CD8-positive, alpha-beta memory T cell (primary cell): ENCODE results near the gene C1QTNF1. TPM values are rescaled to one million over a fixed set of nuclear protein-coding genes. Genes with fewer than 3 reads are reported as not detected.
"Not testable (repeated sequence)": the region's sequence is repeated elsewhere in the genome, so short reads cannot be mapped to it uniquely, and the experiment has no call there.

Experiments used
- CTCF ChIA-PET: fragments of 350-600 bp; sonication (Branson Sonifier 250); formaldehyde crosslinking; loops from one replicate; lab custom pipeline; 2021; ENCODE audit warnings: antibody characterized with exemption; lab: Charles Lee
- POLR2A ChIA-PET: fragments of 350-600 bp; sonication (Branson Sonifier 250); formaldehyde crosslinking; loops from one replicate; lab custom pipeline; 2021; ENCODE audit warnings: antibody characterized with exemption; lab: Charles Lee
- DNase-seq, 5 donors: peaks; one replicate each; pipeline versions ENCODE4 v3.0.0 to v3.0.0-alpha.2; 2020 to 2022; ENCODE audit warnings: mixed read lengths in 1 of 5
- H3K27ac ChIP-seq: one replicate; pipeline ENCODE4 v1.7.0; 2013; ENCODE audit warnings: low read depth, mild to moderate bottlenecking, low read length, moderate library complexity
- H3K27me3 ChIP-seq: 2 replicates; pipeline ENCODE4 v1.7.0; 2013; ENCODE audit warnings: low read length, mild to moderate bottlenecking; ENCODE audit not compliant: insufficient read depth, poor library complexity, severe bottlenecking
- H3K36me3 ChIP-seq: 2 replicates; pipeline ENCODE4 v1.7.0; 2013; ENCODE audit warnings: mild to moderate bottlenecking, low read length, moderate library complexity; ENCODE audit not compliant: insufficient read depth
- H3K4me1 ChIP-seq: 2 replicates; pipeline ENCODE4 v1.7.0; 2013; ENCODE audit warnings: mild to moderate bottlenecking, low read length, moderate library complexity; ENCODE audit not compliant: insufficient read depth
- H3K4me3 ChIP-seq: 2 replicates; pipeline ENCODE4 v1.7.0; 2013; ENCODE audit warnings: mild to moderate bottlenecking, low read length
- H3K9me3 ChIP-seq: 2 replicates; pipeline ENCODE4 v1.7.0; 2013; ENCODE audit warnings: mild to moderate bottlenecking, low read length
- H3K27ac Mint-ChIP-seq, 8 donors: one replicate each; pipeline ENCODE4 v1.8.0; 2020 to 2021; ENCODE audit warnings: mixed read lengths in 8 of 8, mild to moderate bottlenecking in 6 of 8, inconsistent platforms in 3 of 8, moderate library complexity in 3 of 8
- H3K27me3 Mint-ChIP-seq, 2 donors: one replicate each; pipeline ENCODE4 v1.8.0; 2020 to 2021; ENCODE audit warnings: mixed read lengths in 2 of 2, mild to moderate bottlenecking in 1 of 2, moderate library complexity in 1 of 2
- H3K36me3 Mint-ChIP-seq, 3 donors: one replicate each; pipeline ENCODE4 v1.8.0; 2020 to 2021; ENCODE audit warnings: mixed read lengths in 3 of 3, inconsistent platforms in 1 of 3, mild to moderate bottlenecking in 1 of 3
- H3K4me1 Mint-ChIP-seq, 3 donors: one replicate each; pipeline ENCODE4 v1.8.0; 2020 to 2021; ENCODE audit warnings: mixed read lengths in 3 of 3, inconsistent platforms in 1 of 3, mild to moderate bottlenecking in 1 of 3
- H3K4me3 Mint-ChIP-seq, 7 donors: one replicate each; pipeline ENCODE4 v1.8.0; 2020 to 2021; ENCODE audit warnings: mixed read lengths in 7 of 7, mild to moderate bottlenecking in 6 of 7, moderate library complexity in 4 of 7, inconsistent platforms in 2 of 7
- H3K9me3 Mint-ChIP-seq, 5 donors: one replicate each; pipeline ENCODE4 v1.8.0; 2020 to 2022; ENCODE audit warnings: mixed read lengths in 5 of 5, mild to moderate bottlenecking in 3 of 5, moderate library complexity in 2 of 5, inconsistent platforms in 1 of 5
- polyA plus RNA-seq: library from polyadenylated mRNA; unstranded; fragments of 300-500 nt; fragmentation: Illumina TruSeq; gene quantifications from one replicate; pipeline ENCODE4 v1.2.3, GENCODE V29; 2021
- total RNA-seq, 2 experiments: library from RNA; stranded (reverse); gene quantifications; one replicate each; pipeline ENCODE4 v1.2.3, GENCODE V29; 2021

C1QTNF1 gene
- total and polyA plus RNA-seq, 3 experiments from 2014 or later, result 0.22 TPM; not detected in 2

- Histone ChIP-seq H3K27ac (no peak overlapping the region), H3K4me1 (peaks cover 4% of the 10 kb centered on the region), H3K4me3 (no peak overlapping the region), H3K36me3 (no peaks in the 10 kb centered on the region), H3K27me3 (peaks cover 11% of the 10 kb centered on the region), H3K9me3 (no peaks in the 10 kb centered on the region)
- H3K4me3 Mint-ChIP-seq, result peak overlapping the region in 2 of 7 donors; percentile 26 to 40
- H3K4me1 Mint-ChIP-seq, result peaks cover 8 to 12% (median 9%) of the 10 kb centered on the region in 3 donors
- ChIA-PET POLR2A (no interaction called here), CTCF (interaction anchor here (0.6 to 2.3 kb wide), 3 partner anchors 10 to 1076 kb away, joined by 3 to 6 read pairs (median 3); no protein-coding TSS in a partner anchor)
- no peak for DNase-seq
- H3K27me3 Mint-ChIP-seq, result peaks cover 19 to 57% of the 10 kb centered on the region in 2 donors
- H3K9me3 Mint-ChIP-seq, result no peaks in the 10 kb centered on the region
- H3K27ac Mint-ChIP-seq, result peak overlapping the region in 2 of 8 donors; percentile 31 to 72
- no peaks in the 10 kb centered on the region for H3K36me3 Mint-ChIP-seq
These were observed 2.7 kb downstream of the C1QTNF1 start for GRCh38 chr17:79026376-79027273.

GRCh38 chr17:79027274-79027924 lies 3.4 kb downstream of the C1QTNF1 start:
- ChIA-PET CTCF (interaction anchor here (2.3 kb wide), 1 partner anchor 18 kb away, joined by 6 read pairs; no protein-coding TSS in a partner anchor), POLR2A (no interaction called here)
- Histone ChIP-seq H3K4me3 (no peak overlapping the region), H3K27me3 (peaks cover 14% of the 10 kb centered on the region), H3K9me3 (no peaks in the 10 kb centered on the region), H3K4me1 (peaks cover 4% of the 10 kb centered on the region), H3K27ac (no peak overlapping the region), H3K36me3 (no peaks in the 10 kb centered on the region)
- Mint-ChIP-seq H3K4me1 (peaks cover 8 to 12% (median 9%) of the 10 kb centered on the region in 3 donors), H3K36me3 (no peaks in the 10 kb centered on the region), H3K4me3 (no peak overlapping the region), H3K27ac (no peak overlapping the region), H3K27me3 (peaks cover 22 to 64% of the 10 kb centered on the region in 2 donors), H3K9me3 (no peaks in the 10 kb centered on the region)
- DNase-seq, result no peak

GRCh38 chr17:79027925-79028491 lies 4.0 kb downstream of the C1QTNF1 start:
- Mint-ChIP-seq H3K9me3 (no peaks in the 10 kb centered on the region), H3K36me3 (no peaks in the 10 kb centered on the region), H3K27ac (no peak overlapping the region), H3K4me1 (peaks cover 8 to 12% (median 9%) of the 10 kb centered on the region in 3 donors), H3K4me3 (no peak overlapping the region), H3K27me3 (peaks cover 27 to 64% of the 10 kb centered on the region in 2 donors)
- Histone ChIP-seq H3K9me3 (no peaks in the 10 kb centered on the region), H3K36me3 (no peaks in the 10 kb centered on the region), H3K4me3 (no peak overlapping the region), H3K27ac (no peak overlapping the region), H3K27me3 (peaks cover 11% of the 10 kb centered on the region), H3K4me1 (peaks cover 4% of the 10 kb centered on the region)
- ChIA-PET POLR2A (no interaction called here), CTCF (interaction anchor here (2.3 kb wide), 1 partner anchor 18 kb away, joined by 6 read pairs; no protein-coding TSS in a partner anchor)
- DNase-seq, result no peak

GRCh38 chr17:79028496-79029326 lies 4.7 kb downstream of the C1QTNF1 start:
- Mint-ChIP-seq H3K4me1 (peaks cover 4 to 12% (median 7%) of the 10 kb centered on the region in 3 donors), H3K27me3 (peaks cover 29 to 66% of the 10 kb centered on the region in 2 donors), H3K27ac (peak overlapping the region in 1 of 8 donors; percentile 19), H3K36me3 (no peaks in the 10 kb centered on the region), H3K4me3 (no peak overlapping the region), H3K9me3 (no peaks in the 10 kb centered on the region)
- Histone ChIP-seq H3K27me3 (peaks cover 6% of the 10 kb centered on the region), H3K4me1 (peaks cover 4% of the 10 kb centered on the region), H3K9me3 (no peaks in the 10 kb centered on the region), H3K4me3 (no peak overlapping the region), H3K36me3 (no peaks in the 10 kb centered on the region), H3K27ac (no peak overlapping the region)
- DNase-seq, result no peak
- POLR2A ChIA-PET, result interaction anchor here (0.6 kb wide), 1 partner anchor 19 kb away, joined by 5 read pairs; the partner anchor contains the start of gene CANT1
- CTCF ChIA-PET, result interaction anchor here (2.3 kb wide), 1 partner anchor 17 kb away, joined by 6 read pairs; no protein-coding TSS in a partner anchor

- Mint-ChIP-seq H3K27ac (peak overlapping the region in 1 of 8 donors; percentile 19), H3K36me3 (no peaks in the 10 kb centered on the region), H3K27me3 (peaks cover 26 to 64% of the 10 kb centered on the region in 2 donors), H3K9me3 (no peaks in the 10 kb centered on the region), H3K4me3 (no peak overlapping the region), H3K4me1 (peaks cover 0 to 7% (median 4%) of the 10 kb centered on the region in 3 donors)
- no peak overlapping the region for H3K4me3 ChIP-seq
- H3K9me3 ChIP-seq, result no peaks in the 10 kb centered on the region
- H3K36me3 ChIP-seq, result no peaks in the 10 kb centered on the region
- POLR2A ChIA-PET, result interaction anchor here (0.6 kb wide), 1 partner anchor 20 kb away, joined by 5 read pairs; the partner anchor contains the start of gene CANT1
- peaks cover 4% of the 10 kb centered on the region for H3K4me1 ChIP-seq
- no peak overlapping the region for H3K27ac ChIP-seq
- DNase-seq, result no peak
- H3K27me3 ChIP-seq, result peaks cover 4% of the 10 kb centered on the region
- CTCF ChIA-PET, result interaction anchor here (1.2 kb wide), 1 partner anchor 13 kb away, joined by 3 read pairs; no protein-coding TSS in a partner anchor
These were observed 5.5 kb downstream of the C1QTNF1 start for GRCh38 chr17:79029327-79030009.

- H3K4me3 ChIP-seq, POLR2A ChIA-PET, H3K4me1 ChIP-seq, DNase-seq, H3K27me3 ChIP-seq, H3K9me3 ChIP-seq, H3K36me3 Mint-ChIP-seq, H3K36me3 ChIP-seq, H3K27ac ChIP-seq, H3K9me3 Mint-ChIP-seq, H3K4me3 Mint-ChIP-seq, H3K4me1 Mint-ChIP-seq: not testable (repeated sequence)
- Mint-ChIP-seq H3K27me3 (peaks cover 26 to 55% of the 10 kb centered on the region in 2 donors), H3K27ac (peak overlapping the region in 1 of 8 donors; percentile 9)
- CTCF ChIA-PET, result interaction anchor here (1.2 kb wide), 1 partner anchor 11 kb away, joined by 3 read pairs; no protein-coding TSS in a partner anchor
These were observed 6.7 kb downstream of the C1QTNF1 start for GRCh38 chr17:79030636-79031035.
